Stomach (tissue), 4 donors: Measurements from ENCODE around the gene ACSF3.

ENCODE experiments used
- POLR2AphosphoS5 ChIP-seq, 3 donors: sonication (generic); formaldehyde crosslinking; IDR thresholded peaks; one replicate each; pipeline ENCODE4 v1.6.1; 2016; ENCODE audit warnings: antibody characterized with exemption in 3 of 3
- TF ChIP-seq, protein P1 (sequence below), 7 experiments: fragments of 450-650 bp in 4 of 7; fragments of 200-600 bp in 3 of 7; sonication (generic) in 3 of 7; IDR thresholded peaks; one replicate each; pipeline ENCODE4 v1.5.1; 2016 to 2019; ENCODE audit warnings: antibody characterized with exemption in 7 of 7, control low read depth in 2 of 7, mild to moderate bottlenecking in 1 of 7

GRCh38 chr16:89046491-89046890 is 47.2 kb upstream of the ACSF3 start:
- TF ChIP-seq, protein P1, sequence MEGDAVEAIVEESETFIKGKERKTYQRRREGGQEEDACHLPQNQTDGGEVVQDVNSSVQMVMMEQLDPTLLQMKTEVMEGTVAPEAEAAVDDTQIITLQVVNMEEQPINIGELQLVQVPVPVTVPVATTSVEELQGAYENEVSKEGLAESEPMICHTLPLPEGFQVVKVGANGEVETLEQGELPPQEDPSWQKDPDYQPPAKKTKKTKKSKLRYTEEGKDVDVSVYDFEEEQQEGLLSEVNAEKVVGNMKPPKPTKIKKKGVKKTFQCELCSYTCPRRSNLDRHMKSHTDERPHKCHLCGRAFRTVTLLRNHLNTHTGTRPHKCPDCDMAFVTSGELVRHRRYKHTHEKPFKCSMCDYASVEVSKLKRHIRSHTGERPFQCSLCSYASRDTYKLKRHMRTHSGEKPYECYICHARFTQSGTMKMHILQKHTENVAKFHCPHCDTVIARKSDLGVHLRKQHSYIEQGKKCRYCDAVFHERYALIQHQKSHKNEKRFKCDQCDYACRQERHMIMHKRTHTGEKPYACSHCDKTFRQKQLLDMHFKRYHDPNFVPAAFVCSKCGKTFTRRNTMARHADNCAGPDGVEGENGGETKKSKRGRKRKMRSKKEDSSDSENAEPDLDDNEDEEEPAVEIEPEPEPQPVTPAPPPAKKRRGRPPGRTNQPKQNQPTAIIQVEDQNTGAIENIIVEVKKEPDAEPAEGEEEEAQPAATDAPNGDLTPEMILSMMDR (IDR thresholded peaks at IDR 0.05) = no peak
- no peak for TF ChIP-seq POLR2AphosphoS5 (IDR thresholded peaks at IDR 0.05)
